Liver (tissue), 9 donors: ENCODE results near the gene ZNF597. TPM values are rescaled to one million over a fixed set of nuclear protein-coding genes. Genes with fewer than 3 reads are reported as not detected.

Source experiments
- DNase-seq: peaks from one replicate; pipeline ENCODE4 v3.0.0-alpha.2; 2017; ENCODE audit warnings: low spot score
- H3K27ac ChIP-seq, 2 donors: one replicate each; pipeline ENCODE4 v1.7.0; 2013; ENCODE audit warnings: inconsistent platforms in 2 of 2, low read length in 2 of 2, control low read depth in 1 of 2, low read depth in 1 of 2, mild to moderate bottlenecking in 1 of 2
- H3K27me3 ChIP-seq, 4 donors: one replicate each; pipeline versions ENCODE4 v1.6.1 to v1.7.0; 2013; ENCODE audit warnings: low read length in 3 of 4, inconsistent platforms in 1 of 4, mild to moderate bottlenecking in 1 of 4, moderate library complexity in 1 of 4; ENCODE audit not compliant: control insufficient read depth in 4 of 4, insufficient read depth in 4 of 4
- H3K36me3 ChIP-seq, 4 donors: one replicate each; pipeline versions ENCODE4 v1.6.1 to v1.7.0; 2013; ENCODE audit warnings: low read length in 3 of 4, mild to moderate bottlenecking in 3 of 4, low read depth in 1 of 4, moderate library complexity in 1 of 4; ENCODE audit not compliant: control insufficient read depth in 4 of 4, insufficient read depth in 3 of 4
- H3K4me1 ChIP-seq, 4 donors: one replicate each; pipeline versions ENCODE4 v1.6.1 to v1.7.0; 2013; ENCODE audit warnings: low read length in 3 of 4, mild to moderate bottlenecking in 3 of 4, moderate library complexity in 1 of 4; ENCODE audit not compliant: control insufficient read depth in 4 of 4, insufficient read depth in 4 of 4
- H3K4me3 ChIP-seq, 3 donors: one replicate each; pipeline versions ENCODE4 v1.6.1 to v1.7.0; 2013; ENCODE audit warnings: low read length in 3 of 3, control low read depth in 1 of 3, low read depth in 1 of 3, mild to moderate bottlenecking in 1 of 3
- H3K9ac ChIP-seq, 2 donors: one replicate each; pipeline ENCODE4 v1.7.0; 2013; ENCODE audit warnings: low read length in 2 of 2, mild to moderate bottlenecking in 2 of 2, moderate library complexity in 2 of 2, control low read depth in 1 of 2, low read depth in 1 of 2
- H3K9me3 ChIP-seq, 4 donors: one replicate each; pipeline versions ENCODE4 v1.6.1 to v1.7.0; 2013; ENCODE audit warnings: low read length in 3 of 4; ENCODE audit not compliant: control insufficient read depth in 4 of 4
- ATF3 ChIP-seq: IDR thresholded peaks from 2 replicates; pipeline ENCODE4 v1.6.1; 2016; ENCODE audit warnings: antibody characterized with exemption
- CTCF ChIP-seq: fragments of 150-350 bp; IDR thresholded peaks from 2 replicates; pipeline ENCODE4 v1.5.1; 2017; ENCODE audit warnings: improper control_type of control experiment, low read depth, low read length; ENCODE audit not compliant: missing input control
- EGR1 ChIP-seq, 2 donors: IDR thresholded peaks; 2 replicates each; pipeline ENCODE4 v1.6.1; 2016 to 2018; ENCODE audit warnings: antibody characterized with exemption in 2 of 2, low read depth in 2 of 2
- FOXA1 ChIP-seq: IDR thresholded peaks from 2 replicates; pipeline ENCODE4 v1.6.1; 2016; ENCODE audit warnings: antibody characterized with exemption
- FOXA2 ChIP-seq: IDR thresholded peaks from 2 replicates; pipeline ENCODE4 v1.6.1; 2016; ENCODE audit warnings: antibody characterized with exemption
- GABPA ChIP-seq, 2 donors: IDR thresholded peaks in 1 of 2; conservative IDR thresholded peaks in 1 of 2; 2 replicates each; pipeline ENCODE4 v1.6.1; 2016; ENCODE audit warnings: antibody characterized with exemption in 2 of 2, mild to moderate bottlenecking in 1 of 2, moderate library complexity in 1 of 2
- HNF4A ChIP-seq, 2 donors: conservative IDR thresholded peaks; 2 replicates each; pipeline ENCODE4 v1.6.1; 2016; ENCODE audit warnings: antibody characterized with exemption in 2 of 2, mild to moderate bottlenecking in 2 of 2
- HNF4G ChIP-seq: IDR thresholded peaks from 2 replicates; pipeline ENCODE4 v1.6.1; 2016; ENCODE audit warnings: antibody characterized with exemption
- JUND ChIP-seq, 2 donors: IDR thresholded peaks; 2 replicates each; pipeline ENCODE4 v1.6.1; 2016; ENCODE audit warnings: antibody characterized with exemption in 2 of 2
- MAX ChIP-seq: IDR thresholded peaks from 2 replicates; pipeline ENCODE4 v1.6.1; 2016; ENCODE audit warnings: antibody characterized with exemption
- NR2F2 ChIP-seq: IDR thresholded peaks from 2 replicates; pipeline ENCODE4 v1.6.1; 2016; ENCODE audit warnings: antibody characterized with exemption
- RAD21 ChIP-seq, 2 donors: IDR thresholded peaks; 2 replicates each; pipeline ENCODE4 v1.6.1; 2016; ENCODE audit warnings: antibody characterized with exemption in 2 of 2, mild to moderate bottlenecking in 2 of 2
- RXRA ChIP-seq, 2 donors: IDR thresholded peaks; 2 replicates each; pipeline ENCODE4 v1.6.1; 2017 to 2018; ENCODE audit warnings: antibody characterized with exemption in 2 of 2, mild to moderate bottlenecking in 1 of 2
- SP1 ChIP-seq: IDR thresholded peaks from 2 replicates; pipeline ENCODE4 v1.6.1; 2018; ENCODE audit warnings: antibody characterized with exemption, mild to moderate bottlenecking
- TAF1 ChIP-seq: conservative IDR thresholded peaks from 2 replicates; pipeline ENCODE4 v1.6.1; 2016; ENCODE audit warnings: antibody characterized with exemption, mild to moderate bottlenecking
- YY1 ChIP-seq: IDR thresholded peaks from 2 replicates; pipeline ENCODE4 v1.6.1; 2016; ENCODE audit warnings: antibody characterized with exemption, mild to moderate bottlenecking
- WGBS: extraction: QIAGEN DNeasy Blood & Tissue Kit; methylation state at CpG from one replicate; pipeline ENCODE4 v1.1.7; 2013; 5-methylcytosine and 5-hydroxymethylcytosine counted together
- polyA plus RNA-seq, 2 donors: library from polyadenylated mRNA; stranded (reverse) in 1 of 2; unstranded in 1 of 2; fragments of 200-250 nt in 1 of 2; fragments of >200 nt in 1 of 2; fragmentation: Nextera tagmentation in 1 of 2; extraction: Ambion mirVana in 1 of 2; gene quantifications; one replicate each; pipeline versions ENCODE4 v1.2.1 to v1.2.3, GENCODE V29; 2013 to 2015
- total RNA-seq, 2 donors: library from RNA; depleted of rRNA; stranded (reverse); fragments of >200 nt; gene quantifications; one replicate each; pipeline ENCODE4 v1.2.3, GENCODE V29; 2014
- donor health status: healthy.
- donor health status: healthy.
- donor health status: healthy.
- donor health status: healthy.
- donor health status: healthy.

Gene ZNF597
- total and polyA plus RNA-seq, 4 donors: 0.53 to 1.7 (median 0.85) TPM

- Histone ChIP-seq H3K4me3 (peak overlapping the region; percentile 62 to 89 (median 83)), H3K36me3 (peaks cover 0 to 16% (median 4%) of the 10 kb centered on the region in 4 donors), H3K9ac (peak overlapping the region; percentile 45 to 75), H3K9me3 (peaks cover 0 to 9% (median 3%) of the 10 kb centered on the region in 4 donors), H3K4me1 (peaks cover 0 to 16% (median 8%) of the 10 kb centered on the region in 4 donors), H3K27me3 (no peaks in the 10 kb centered on the region), H3K27ac (peak overlapping the region; percentile 16 to 41)
- TF ChIP-seq MAX: no peak
- TF ChIP-seq CTCF: peak; percentile 4
- no peak for TF ChIP-seq EGR1 (IDR thresholded peaks at IDR 0.05; ENCODE audit: low read depth in 2 of 2)
- TF ChIP-seq HNF4A (conservative IDR thresholded peaks at IDR 0.05): no peak
- no peak for TF ChIP-seq SP1
- peak in 1 of 2 donors; percentile 17 for TF ChIP-seq RAD21 (IDR thresholded peaks at IDR 0.05)
- no peak for TF ChIP-seq TAF1
- TF ChIP-seq RXRA (IDR thresholded peaks at IDR 0.05): no peak
- no peak for TF ChIP-seq HNF4G
- TF ChIP-seq JUND (IDR thresholded peaks at IDR 0.05): no peak
- WGBS: 27% methylated on average over 10 of the region's 10 CpGs
- DNase-seq: no peak
These were observed 706 bp upstream of the ZNF597 start for GRCh38 chr16:3444032-3444388.

- peaks cover 0 to 13% (median 4%) of the 10 kb centered on the region in 4 donors for H3K4me1 ChIP-seq
- H3K9me3 ChIP-seq: peaks cover 0 to 12% (median 6%) of the 10 kb centered on the region in 4 donors
- 89% methylated on average over 4 of the region's 4 CpGs for WGBS
- TF ChIP-seq NR2F2: no peak
- no peak for TF ChIP-seq HNF4G
- no peak for TF ChIP-seq RAD21 (IDR thresholded peaks at IDR 0.05)
- TF ChIP-seq SP1: no peak
- TF ChIP-seq YY1: no peak
- no peak for TF ChIP-seq EGR1 (IDR thresholded peaks at IDR 0.05; ENCODE audit: low read depth in 2 of 2)
- TF ChIP-seq ATF3: no peak
- no peak for TF ChIP-seq FOXA1
- peaks cover 0 to 15% (median 6%) of the 10 kb centered on the region in 4 donors for H3K36me3 ChIP-seq
- DNase-seq: no peak
- no peak overlapping the region for H3K27ac ChIP-seq
- H3K9ac ChIP-seq: no peak overlapping the region
- H3K4me3 ChIP-seq: no peak overlapping the region
- no peaks in the 10 kb centered on the region for H3K27me3 ChIP-seq
These were observed 3.7 kb downstream of the ZNF597 start for GRCh38 chr16:3439637-3440036.

- H3K27me3 ChIP-seq: no peaks in the 10 kb centered on the region
- no peak overlapping the region for H3K9ac ChIP-seq
- peaks cover 0 to 9% (median 6%) of the 10 kb centered on the region in 4 donors for H3K9me3 ChIP-seq
- no peak overlapping the region for H3K4me3 ChIP-seq
- DNase-seq: no peak
- H3K36me3 ChIP-seq: peaks cover 1 to 12% (median 9%) of the 10 kb centered on the region in 4 donors
- no peak overlapping the region for H3K27ac ChIP-seq
- no peaks in the 10 kb centered on the region for H3K4me1 ChIP-seq
- TF ChIP-seq SP1 (no peak), FOXA1 (no peak), RXRA (IDR thresholded peaks at IDR 0.05) (no peak), YY1 (no peak), FOXA2 (no peak), GABPA (IDR thresholded peaks at IDR 0.05 in 1 of 2, conservative IDR thresholded peaks at IDR 0.05 in 1 of 2) (no peak)
These were observed 8.9 kb downstream of the ZNF597 start for GRCh38 chr16:3434373-3434772.
